Cardiac muscle cell (in vitro differentiated cells and primary cell): ENCODE measurements around the gene CHMP5. TPM values are rescaled to one million over a fixed set of nuclear protein-coding genes. Genes with fewer than 3 reads are reported as not detected.
A peak's percentile ranks its signal among the peaks of the same experiment; 100 is the strongest.

Experiments
- DNase-seq, 2 donors: peaks; one replicate each; pipeline versions ENCODE4 v3.0.0 to v3.0.0-alpha.2; 2010 to 2017; ENCODE audit warnings: low read depth in 1 of 2, low spot score in 1 of 2
- H3K27ac ChIP-seq: fragments of 200-600 bp; sonication (generic); 2 replicates; pipeline ENCODE4 v1.5.1; 2016
- H3K27me3 ChIP-seq: fragments of 200-600 bp; sonication (generic); 2 replicates; pipeline ENCODE4 v1.6.0; 2016; ENCODE audit warnings: control low read depth
- H3K36me3 ChIP-seq: fragments of 200-600 bp; sonication (generic); 2 replicates; pipeline ENCODE4 v1.5.1; 2016; ENCODE audit warnings: control low read depth
- H3K4me1 ChIP-seq: fragments of 200-600 bp; sonication (generic); 2 replicates; pipeline ENCODE4 v1.8.1; 2017; ENCODE audit warnings: low read depth, mild to moderate bottlenecking, mixed run types
- H3K4me3 ChIP-seq: fragments of 200-600 bp; sonication (generic); 2 replicates; pipeline ENCODE4 v1.5.1; 2016; ENCODE audit warnings: mild to moderate bottlenecking
- H3K9me3 ChIP-seq: fragments of 200-600 bp; sonication (generic); 2 replicates; pipeline ENCODE4 v1.5.1; 2017; ENCODE audit warnings: low read depth, mild to moderate bottlenecking, control low read depth
- polyA plus RNA-seq: library from polyadenylated mRNA; unstranded; fragments of >200 nt; fragmentation: Nextera tagmentation; extraction: Ambion mirVana; gene quantifications from 2 replicates; pipeline ENCODE4 v1.2.1, GENCODE V29; 2016
- total RNA-seq: library from RNA; depleted of rRNA; stranded (reverse); fragments of >200 nt; gene quantifications from 2 replicates; pipeline ENCODE4 v1.2.3, GENCODE V29; 2016
- TF ChIP-seq, protein P1 (sequence below): IDR thresholded peaks from 2 replicates; pipeline ENCODE4 v1.5.1; 2012; ENCODE audit warnings: low read depth, mild to moderate bottlenecking, low read length

The CHMP5 gene
- total and polyA plus RNA-seq, 2 experiments from 2014 or later: 75.5 to 99.5 TPM

DNA sequence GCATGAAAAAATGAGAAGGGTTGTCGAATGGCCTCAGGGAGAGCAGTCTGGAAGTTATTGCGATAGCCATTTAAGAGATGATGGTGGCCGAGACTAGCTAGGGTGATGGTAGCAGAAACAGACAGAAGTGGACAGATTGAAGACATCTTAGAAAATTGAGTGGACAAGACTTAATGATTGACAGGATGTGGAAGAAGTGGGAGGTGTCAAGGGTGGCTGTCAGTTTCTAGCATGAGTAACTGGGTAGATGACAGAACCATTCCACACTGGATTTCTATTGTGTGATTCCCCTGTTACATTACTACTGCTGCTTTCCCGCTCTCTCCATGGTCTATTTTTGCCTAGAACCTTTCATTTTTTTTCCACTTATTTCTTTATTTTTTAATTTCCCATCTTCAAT, 12.6 kb downstream of the CHMP5 start:
- TF ChIP-seq, protein P1, sequence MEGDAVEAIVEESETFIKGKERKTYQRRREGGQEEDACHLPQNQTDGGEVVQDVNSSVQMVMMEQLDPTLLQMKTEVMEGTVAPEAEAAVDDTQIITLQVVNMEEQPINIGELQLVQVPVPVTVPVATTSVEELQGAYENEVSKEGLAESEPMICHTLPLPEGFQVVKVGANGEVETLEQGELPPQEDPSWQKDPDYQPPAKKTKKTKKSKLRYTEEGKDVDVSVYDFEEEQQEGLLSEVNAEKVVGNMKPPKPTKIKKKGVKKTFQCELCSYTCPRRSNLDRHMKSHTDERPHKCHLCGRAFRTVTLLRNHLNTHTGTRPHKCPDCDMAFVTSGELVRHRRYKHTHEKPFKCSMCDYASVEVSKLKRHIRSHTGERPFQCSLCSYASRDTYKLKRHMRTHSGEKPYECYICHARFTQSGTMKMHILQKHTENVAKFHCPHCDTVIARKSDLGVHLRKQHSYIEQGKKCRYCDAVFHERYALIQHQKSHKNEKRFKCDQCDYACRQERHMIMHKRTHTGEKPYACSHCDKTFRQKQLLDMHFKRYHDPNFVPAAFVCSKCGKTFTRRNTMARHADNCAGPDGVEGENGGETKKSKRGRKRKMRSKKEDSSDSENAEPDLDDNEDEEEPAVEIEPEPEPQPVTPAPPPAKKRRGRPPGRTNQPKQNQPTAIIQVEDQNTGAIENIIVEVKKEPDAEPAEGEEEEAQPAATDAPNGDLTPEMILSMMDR: no peak
- Histone ChIP-seq H3K27me3 (no peaks in the 10 kb centered on the region), H3K4me1 (no peaks in the 10 kb centered on the region), H3K4me3 (no peak overlapping the region), H3K9me3 (no peaks in the 10 kb centered on the region), H3K36me3 (peaks cover 68% of the 10 kb centered on the region), H3K27ac (no peak overlapping the region)
- DNase-seq: no peak

DNA sequence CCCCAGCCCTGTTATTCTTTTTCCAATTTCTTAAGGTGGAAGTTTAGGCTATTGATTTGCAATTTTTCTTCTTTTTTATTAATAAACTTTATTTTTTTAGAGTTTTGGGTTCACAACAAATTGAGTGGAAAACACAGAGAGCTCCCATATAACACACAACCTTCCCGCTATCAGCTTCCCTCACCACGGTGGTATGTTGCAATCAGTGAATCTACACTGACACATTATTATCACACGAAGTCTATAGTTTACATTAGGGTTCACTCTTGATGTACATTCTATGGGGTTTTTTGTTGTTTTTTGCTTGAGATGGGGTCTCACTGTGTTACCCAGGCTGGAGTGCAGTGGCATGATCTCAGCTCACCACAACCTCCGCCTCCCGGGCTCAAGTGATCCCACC, 20.7 kb downstream of the CHMP5 start:
- no peak overlapping the region for H3K27ac ChIP-seq
- no peaks in the 10 kb centered on the region for H3K4me1 ChIP-seq
- H3K9me3 ChIP-seq: no peaks in the 10 kb centered on the region
- no peaks in the 10 kb centered on the region for H3K27me3 ChIP-seq
- H3K4me3 ChIP-seq: no peak overlapping the region
- TF ChIP-seq, protein P1: no peak
- H3K36me3 ChIP-seq: peaks cover 20% of the 10 kb centered on the region
- DNase-seq: no peak

DNA sequence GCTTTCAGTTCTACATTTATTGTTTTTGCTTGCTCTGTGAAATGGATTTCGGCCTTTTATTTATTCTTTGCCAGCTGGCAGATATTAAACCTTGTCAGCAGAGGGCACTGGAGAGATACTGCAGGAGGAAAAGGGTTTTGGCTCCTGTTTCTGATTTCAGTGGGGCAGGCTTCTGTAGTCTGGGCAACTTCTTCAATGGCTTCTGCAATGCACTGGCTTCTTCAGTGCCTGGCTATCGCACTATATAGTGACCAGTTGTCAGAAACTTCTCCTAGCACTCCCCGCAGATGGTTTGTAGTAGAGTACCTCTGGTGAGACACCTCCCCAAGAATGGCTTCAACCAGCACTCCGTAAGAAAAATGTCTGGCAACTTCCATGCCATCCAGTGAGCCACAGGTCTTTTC, 22.2 kb downstream of the CHMP5 start:
- H3K27me3 ChIP-seq: no peaks in the 10 kb centered on the region
- TF ChIP-seq, protein P1: peak; percentile 71
- peak; percentile 64 to 79 for DNase-seq
- H3K4me3 ChIP-seq: no peak overlapping the region
- H3K27ac ChIP-seq: no peak overlapping the region
- H3K4me1 ChIP-seq: peaks cover 4% of the 10 kb centered on the region
- peaks cover 6% of the 10 kb centered on the region for H3K36me3 ChIP-seq
- H3K9me3 ChIP-seq: no peaks in the 10 kb centered on the region

DNA sequence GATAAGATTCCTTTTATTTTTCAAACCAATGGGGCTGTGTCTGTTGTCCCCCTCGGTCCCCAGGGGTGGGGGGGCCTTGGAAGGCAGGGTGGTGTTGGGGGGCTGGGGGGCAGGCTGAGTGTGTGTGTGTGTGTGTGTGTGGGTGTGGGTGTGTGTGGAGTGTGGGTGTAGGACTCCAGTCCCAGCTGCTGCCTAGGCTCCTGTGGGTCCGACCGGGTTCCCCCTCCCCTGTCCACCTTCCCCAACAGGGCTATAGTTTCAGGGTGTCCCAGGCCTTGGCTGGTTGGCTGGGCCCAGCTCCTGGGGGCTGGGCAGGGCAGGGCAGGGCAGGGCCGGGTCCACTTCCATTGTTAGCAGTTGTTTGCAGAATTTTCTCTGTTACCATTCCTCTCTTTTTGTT, 23.4 kb downstream of the CHMP5 start:
- Histone ChIP-seq H3K9me3 (no peaks in the 10 kb centered on the region), H3K27ac (no peak overlapping the region), H3K4me3 (no peak overlapping the region), H3K36me3 (no peaks in the 10 kb centered on the region), H3K27me3 (no peaks in the 10 kb centered on the region), H3K4me1 (peaks cover 4% of the 10 kb centered on the region)
- TF ChIP-seq, protein P1: no peak
- DNase-seq: no peak

DNA sequence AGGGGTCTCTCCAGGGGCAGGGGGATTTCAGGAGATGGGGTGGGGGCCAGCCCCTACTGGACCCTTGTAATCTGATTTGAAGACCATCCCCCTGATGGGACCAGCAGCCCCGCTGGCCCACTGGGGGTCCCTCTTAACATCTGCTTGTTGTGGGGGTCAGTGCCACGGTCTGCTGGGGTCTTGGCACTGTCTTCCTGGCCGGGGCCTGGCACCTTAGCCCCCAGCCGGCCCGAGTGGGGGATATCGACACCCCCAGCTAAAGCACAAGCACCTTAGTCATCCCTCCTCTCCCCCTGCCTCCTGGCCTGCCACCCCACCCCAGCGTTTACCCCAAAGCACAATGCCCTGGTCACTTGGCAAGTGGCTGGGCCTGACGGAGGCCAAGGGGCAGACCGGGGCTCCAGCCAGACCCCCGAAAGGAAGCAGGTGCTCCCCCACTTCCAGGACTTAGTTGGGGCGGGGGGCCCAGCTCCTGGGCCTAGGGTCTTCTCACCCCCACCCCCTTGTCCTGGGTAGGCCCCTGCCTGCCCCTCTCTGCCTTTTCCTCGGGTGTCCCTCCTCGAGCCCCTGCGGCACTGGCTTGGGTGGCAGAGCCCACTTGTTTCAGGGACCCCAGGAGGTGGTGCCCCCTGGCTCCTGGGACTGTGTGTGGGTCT, 24.1 kb downstream of the CHMP5 start:
- Histone ChIP-seq H3K4me1 (peaks cover 4% of the 10 kb centered on the region), H3K4me3 (no peak overlapping the region)
- TF ChIP-seq, protein P1: no peak

More for the DNA sequence above, 24.1 kb downstream of the CHMP5 start:
- Histone ChIP-seq H3K9me3 (no peaks in the 10 kb centered on the region), H3K36me3 (no peaks in the 10 kb centered on the region), H3K27ac (peak overlapping the region; percentile 96), H3K27me3 (no peaks in the 10 kb centered on the region)
- no peak for DNase-seq
